Lung microvascular endothelial cell (primary cell): ENCODE data around the gene IFT57. TPM values are rescaled to one million over a fixed set of nuclear protein-coding genes. Genes with fewer than 3 reads are reported as not detected.
"Not testable (repeated sequence)": the region's sequence is repeated elsewhere in the genome, so short reads cannot be mapped to it uniquely, and the experiment has no call there.

Experiments used
- DNase-seq, 2 donors: peaks; one replicate each; pipeline versions ENCODE4 v3.0.0 to v3.0.0-alpha.2; 2010; ENCODE audit warnings: low read depth in 2 of 2
- total RNA-seq: library from RNA; depleted of rRNA; stranded (reverse); fragments of >200 nt; gene quantifications from 2 replicates; pipeline ENCODE4 v1.2.1, GENCODE V29; 2014

The IFT57 gene
- total RNA-seq, 1 donor from 2014 or later = 20.6 TPM

GRCh38 chr3:108159105-108159504 lies 63.1 kb downstream of the IFT57 start:
- DNase-seq = peak in 1 of 2 donors; percentile 61

GRCh38 chr3:108158251-108158650 lies 64.0 kb downstream of the IFT57 start:
- no peak for DNase-seq

GRCh38 chr3:108157273-108157672 lies 65.0 kb downstream of the IFT57 start:
- DNase-seq = no peak

- no peak for DNase-seq
Measured at GRCh38 chr3:108156312-108156853, 65.8 kb downstream of the IFT57 start.

- not testable (repeated sequence) for DNase-seq
Measured at GRCh38 chr3:108155642-108156041, 66.6 kb downstream of the IFT57 start.

GRCh38 chr3:108153451-108153981 lies 68.7 kb downstream of the IFT57 start:
- peak; percentile 34 to 68 for DNase-seq

- DNase-seq = no peak
Measured at GRCh38 chr3:108152274-108152673, 70.0 kb downstream of the IFT57 start.

GRCh38 chr3:108150200-108150599 lies 72.0 kb downstream of the IFT57 start:
- no peak for DNase-seq

- no peak for DNase-seq
Measured at GRCh38 chr3:108146139-108146538, 76.1 kb downstream of the IFT57 start.

GRCh38 chr3:108145578-108145977 lies 76.6 kb downstream of the IFT57 start:
- no peak for DNase-seq

GRCh38 chr3:108137460-108137814 lies 84.8 kb downstream of the IFT57 start:
- no peak for DNase-seq

- DNase-seq = no peak
Measured at GRCh38 chr3:108136561-108137459, 85.4 kb downstream of the IFT57 start.

- DNase-seq = no peak
Measured at GRCh38 chr3:108134555-108134880, 87.7 kb downstream of the IFT57 start.

GRCh38 chr3:108133858-108134554 lies 88.2 kb downstream of the IFT57 start:
- DNase-seq = no peak

GRCh38 chr3:108133048-108133369 lies 89.2 kb downstream of the IFT57 start:
- peak in 1 of 2 donors; percentile 24 for DNase-seq

- no peak for DNase-seq
Measured at GRCh38 chr3:108131475-108132134, 90.6 kb downstream of the IFT57 start.

GRCh38 chr3:108130701-108131474 lies 91.3 kb downstream of the IFT57 start:
- DNase-seq = peak in 1 of 2 donors; percentile 88

- DNase-seq = no peak
Measured at GRCh38 chr3:108130236-108130635, 92.0 kb downstream of the IFT57 start.

GRCh38 chr3:108127301-108127988 lies 94.8 kb downstream of the IFT57 start:
- DNase-seq = peak; percentile 19 to 34

GRCh38 chr3:108126348-108126747 lies 95.9 kb downstream of the IFT57 start:
- DNase-seq = no peak
